PFSK-1 (cell line): ENCODE data around the gene ELAVL1.

Experiments used
- FOXP2 ChIP-seq: optimal IDR thresholded peaks from 2 replicates; pipeline ENCODE3; 2011; ENCODE audit warnings: borderline replicate concordance, control low read depth, inconsistent platforms; ENCODE audit not compliant: insufficient read depth; ENCODE audit errors: extremely low read length, extremely low read depth
- POLR2AphosphoS5 ChIP-seq: IDR thresholded peaks from 2 replicates; pipeline ENCODE4 v1.6.1; 2012; ENCODE audit warnings: low read depth, mild to moderate bottlenecking, control low read depth, low read length, moderate library complexity
- SIN3A ChIP-seq: IDR thresholded peaks from 2 replicates; pipeline ENCODE4 v1.6.1; 2012; ENCODE audit warnings: mild to moderate bottlenecking, low read length, moderate library complexity, borderline replicate concordance; ENCODE audit not compliant: insufficient read depth
- TAF1 ChIP-seq: IDR thresholded peaks from 2 replicates; pipeline ENCODE4 v1.6.1; 2012; ENCODE audit warnings: low read length, control low read depth, borderline replicate concordance; ENCODE audit not compliant: insufficient read depth
- TF ChIP-seq, protein P1 (sequence below), 2 experiments: IDR thresholded peaks; 2 replicates each; pipeline versions ENCODE4 v1.6.1 to v1.8.0; 2011 to 2012; ENCODE audit warnings: low read depth in 2 of 2, low read length in 2 of 2, control low read depth in 1 of 2, inconsistent platforms in 1 of 2, mild to moderate bottlenecking in 1 of 2, moderate library complexity in 1 of 2; ENCODE audit not compliant: insufficient read depth in 1 of 2

The ELAVL1 gene

DNA sequence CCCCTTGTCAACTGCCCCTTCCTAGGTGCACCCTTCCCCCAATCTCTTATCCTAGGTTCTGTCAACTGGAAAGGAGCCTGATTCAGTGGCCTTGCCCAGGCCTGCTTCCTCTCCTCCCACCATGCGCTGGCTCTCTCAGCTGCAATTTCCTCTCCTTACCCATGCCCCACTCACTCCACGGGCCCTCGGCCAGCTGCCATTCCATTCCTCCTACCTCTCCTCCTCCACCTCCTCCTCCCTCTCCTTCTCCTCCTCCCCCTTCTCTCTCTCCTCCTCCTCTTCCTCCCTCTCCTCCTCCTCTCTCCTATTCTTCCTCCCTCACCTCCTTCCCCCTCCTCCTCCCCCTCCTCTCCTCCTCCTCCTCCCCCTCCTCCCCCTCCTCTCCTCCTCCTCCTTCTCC lies 52.4 kb downstream of the ELAVL1 start:
- TF ChIP-seq, protein P1, sequence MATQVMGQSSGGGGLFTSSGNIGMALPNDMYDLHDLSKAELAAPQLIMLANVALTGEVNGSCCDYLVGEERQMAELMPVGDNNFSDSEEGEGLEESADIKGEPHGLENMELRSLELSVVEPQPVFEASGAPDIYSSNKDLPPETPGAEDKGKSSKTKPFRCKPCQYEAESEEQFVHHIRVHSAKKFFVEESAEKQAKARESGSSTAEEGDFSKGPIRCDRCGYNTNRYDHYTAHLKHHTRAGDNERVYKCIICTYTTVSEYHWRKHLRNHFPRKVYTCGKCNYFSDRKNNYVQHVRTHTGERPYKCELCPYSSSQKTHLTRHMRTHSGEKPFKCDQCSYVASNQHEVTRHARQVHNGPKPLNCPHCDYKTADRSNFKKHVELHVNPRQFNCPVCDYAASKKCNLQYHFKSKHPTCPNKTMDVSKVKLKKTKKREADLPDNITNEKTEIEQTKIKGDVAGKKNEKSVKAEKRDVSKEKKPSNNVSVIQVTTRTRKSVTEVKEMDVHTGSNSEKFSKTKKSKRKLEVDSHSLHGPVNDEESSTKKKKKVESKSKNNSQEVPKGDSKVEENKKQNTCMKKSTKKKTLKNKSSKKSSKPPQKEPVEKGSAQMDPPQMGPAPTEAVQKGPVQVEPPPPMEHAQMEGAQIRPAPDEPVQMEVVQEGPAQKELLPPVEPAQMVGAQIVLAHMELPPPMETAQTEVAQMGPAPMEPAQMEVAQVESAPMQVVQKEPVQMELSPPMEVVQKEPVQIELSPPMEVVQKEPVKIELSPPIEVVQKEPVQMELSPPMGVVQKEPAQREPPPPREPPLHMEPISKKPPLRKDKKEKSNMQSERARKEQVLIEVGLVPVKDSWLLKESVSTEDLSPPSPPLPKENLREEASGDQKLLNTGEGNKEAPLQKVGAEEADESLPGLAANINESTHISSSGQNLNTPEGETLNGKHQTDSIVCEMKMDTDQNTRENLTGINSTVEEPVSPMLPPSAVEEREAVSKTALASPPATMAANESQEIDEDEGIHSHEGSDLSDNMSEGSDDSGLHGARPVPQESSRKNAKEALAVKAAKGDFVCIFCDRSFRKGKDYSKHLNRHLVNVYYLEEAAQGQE (IDR thresholded peaks at IDR 0.05; ENCODE audit: insufficient read depth in 1 of 2, low read depth in 2 of 2, low read length in 2 of 2), result no peak
- TF ChIP-seq TAF1 (no peak), SIN3A (no peak), POLR2AphosphoS5 (no peak), FOXP2 (no peak)

DNA sequence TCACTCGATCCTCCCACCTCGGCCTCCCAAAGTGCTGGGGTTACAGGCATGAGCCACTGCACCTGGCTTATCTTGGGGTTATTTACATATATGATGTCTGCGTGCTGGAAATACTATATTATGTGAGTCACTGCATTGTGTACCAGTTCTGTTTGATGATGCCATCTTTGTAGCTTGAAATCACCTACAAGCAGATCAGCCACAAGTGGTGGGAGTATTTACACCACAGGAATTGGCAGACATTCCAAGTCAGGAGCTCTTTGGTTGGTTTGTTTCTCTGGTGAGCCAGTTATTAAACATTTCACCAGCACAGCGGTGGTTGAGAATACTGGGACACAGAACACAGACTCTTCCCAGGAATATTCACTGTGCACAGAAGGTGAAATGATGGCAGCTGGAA lies 57.5 kb downstream of the ELAVL1 start:
- TF ChIP-seq FOXP2, result no peak
- TF ChIP-seq POLR2AphosphoS5, result no peak
- TF ChIP-seq TAF1, result no peak
- TF ChIP-seq, protein P1 (IDR thresholded peaks at IDR 0.05; ENCODE audit: insufficient read depth in 1 of 2, low read depth in 2 of 2, low read length in 2 of 2), result no peak
- no peak for TF ChIP-seq SIN3A

DNA sequence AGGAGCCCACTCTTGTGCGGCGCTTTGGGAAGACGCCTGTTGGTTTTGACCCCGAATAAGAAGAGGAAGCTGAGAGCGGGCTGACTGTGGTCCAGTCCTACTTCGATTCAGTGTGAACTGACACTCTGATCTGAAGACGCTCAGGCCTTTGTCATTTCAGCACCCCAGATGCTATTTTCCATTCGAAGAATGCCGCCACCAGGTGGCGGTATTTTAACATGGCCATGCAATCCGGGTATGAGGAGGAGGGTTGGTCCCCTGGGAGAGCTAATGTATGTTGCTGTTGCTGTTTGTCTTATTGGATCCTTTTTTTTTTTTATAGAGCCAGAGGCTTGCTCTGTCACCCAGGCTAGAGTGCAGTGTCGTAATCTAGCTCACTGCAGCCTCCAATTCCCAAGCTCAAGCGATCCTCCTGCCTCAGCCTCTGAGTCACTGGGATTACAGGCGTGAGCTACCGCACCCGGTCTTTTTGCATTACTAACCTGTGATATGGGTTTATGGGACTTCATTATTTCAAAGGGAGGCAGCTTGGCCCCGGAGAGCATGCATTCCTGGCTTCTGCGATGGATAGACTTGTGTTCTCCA lies 61.2 kb downstream of the ELAVL1 start:
- TF ChIP-seq, protein P1 (IDR thresholded peaks at IDR 0.05; ENCODE audit: insufficient read depth in 1 of 2, low read depth in 2 of 2, low read length in 2 of 2), result peak in 1 of 2 experiments; percentile 81; a peak in 1 of 4 replicates
- TF ChIP-seq SIN3A (peak; percentile 86; the same call in 1 of the 2 replicates), POLR2AphosphoS5 (peak; percentile 14; the same call in 1 of the 2 replicates), TAF1 (no peak), FOXP2 (no peak)

DNA sequence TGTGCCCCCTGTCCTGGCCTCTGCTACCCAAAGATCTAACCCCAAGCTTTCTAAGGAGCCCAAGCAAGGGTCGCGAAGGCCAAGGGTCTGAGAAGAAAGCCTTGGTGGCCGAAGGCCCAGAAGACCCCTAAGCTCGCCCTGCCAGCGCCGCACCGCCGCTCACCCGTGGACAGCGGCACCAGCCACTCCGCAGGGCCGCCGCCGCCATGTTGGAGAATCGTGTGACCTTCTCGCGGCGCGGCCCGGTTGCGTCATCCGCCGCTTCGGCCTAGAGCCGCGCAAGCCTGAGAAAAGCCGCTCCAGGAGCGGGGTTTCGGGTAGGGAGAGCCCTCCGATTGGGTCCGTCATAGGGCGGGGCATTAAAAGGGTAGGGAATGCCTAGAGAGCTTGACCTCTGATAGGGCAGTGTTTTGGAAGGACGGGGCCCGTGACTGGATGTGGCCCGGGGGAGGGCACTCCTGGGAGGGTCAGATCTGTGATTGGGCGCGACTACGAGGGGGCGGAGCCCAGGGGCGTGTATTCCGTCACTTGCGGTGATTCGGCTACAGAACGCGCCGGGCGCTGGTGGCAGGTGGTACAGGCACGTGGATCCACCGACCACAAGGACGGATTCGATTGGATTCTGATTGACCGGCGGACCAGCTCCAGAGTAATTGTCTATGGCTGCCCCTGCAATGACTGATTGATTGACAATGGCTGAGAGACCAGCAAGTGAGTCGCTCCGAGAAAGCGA lies 61.8 kb downstream of the ELAVL1 start, which contains the start of gene TIMM44:
TIMM44 (minus strand) TSS at position 223 of the 733 bp plus-strand sequence; CDS start at position 208, 15 bp downstream.
- peak; percentile 94; the same call in 1 of the 2 replicates for TF ChIP-seq SIN3A
- TF ChIP-seq, protein P1 (IDR thresholded peaks at IDR 0.05; ENCODE audit: insufficient read depth in 1 of 2, low read depth in 2 of 2, low read length in 2 of 2), result peak; percentile 65 to 83; a peak in 3 of 4 replicates
- peak; percentile 99 for TF ChIP-seq TAF1
- peak; percentile 78 for TF ChIP-seq FOXP2
- TF ChIP-seq POLR2AphosphoS5, result peak; percentile 98
